Dedifferentiated amniotic fluid mesenchymal stem cell (primary cell): ENCODE results near the gene KASH5.

Source experiments
- DNase-seq: peaks from one replicate; pipeline ENCODE4 v3.0.0-alpha.2; 2016; ENCODE audit errors: extremely low spot score

KASH5 gene

GRCh38 chr19:49395581-49396407, 7.7 kb downstream of the KASH5 start:
- no peak for DNase-seq

DNA sequence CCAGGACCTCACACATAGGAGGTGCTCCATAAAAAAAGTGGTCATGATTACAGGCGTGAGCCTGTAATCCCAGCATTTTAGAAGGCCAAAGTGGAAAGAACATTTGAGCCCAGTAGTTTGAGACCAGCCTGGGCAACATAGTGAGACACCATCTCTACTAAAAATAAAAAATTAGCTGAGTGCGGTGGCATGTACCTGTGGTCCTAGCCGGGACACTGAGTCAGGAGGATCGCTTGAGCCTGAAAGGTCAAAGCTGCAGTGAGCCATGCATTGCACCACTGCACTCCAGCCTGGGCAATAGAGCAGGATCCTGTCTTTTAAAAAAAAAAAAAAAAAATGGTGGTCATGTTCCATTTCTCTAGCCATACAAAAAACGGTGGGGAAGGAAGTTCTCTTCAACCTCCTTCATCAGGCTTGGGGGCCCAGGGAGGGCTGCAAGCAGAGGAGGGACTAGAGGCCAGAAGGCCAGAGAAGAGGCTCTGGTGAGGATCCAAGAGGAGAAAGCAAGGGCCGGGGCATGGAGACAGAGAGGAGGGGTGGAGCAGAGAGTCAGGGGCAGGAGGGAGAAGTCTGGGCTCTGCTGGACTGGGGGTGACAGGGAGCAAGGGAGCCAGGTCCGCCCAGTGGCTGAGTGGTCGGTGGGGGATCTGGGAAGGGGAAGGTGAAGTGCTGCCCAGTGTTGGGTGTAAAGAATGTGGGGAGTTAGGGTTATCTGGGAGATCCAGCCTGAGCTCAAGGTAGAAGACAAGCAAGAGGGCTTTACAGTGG, 8.9 kb downstream of the KASH5 start:
- no peak for DNase-seq

- no peak for DNase-seq
Measured at GRCh38 chr19:49398001-49398615, 10.1 kb downstream of the KASH5 start.

- no peak for DNase-seq
Measured at GRCh38 chr19:49398931-49399330, 10.9 kb downstream of the KASH5 start.

DNA sequence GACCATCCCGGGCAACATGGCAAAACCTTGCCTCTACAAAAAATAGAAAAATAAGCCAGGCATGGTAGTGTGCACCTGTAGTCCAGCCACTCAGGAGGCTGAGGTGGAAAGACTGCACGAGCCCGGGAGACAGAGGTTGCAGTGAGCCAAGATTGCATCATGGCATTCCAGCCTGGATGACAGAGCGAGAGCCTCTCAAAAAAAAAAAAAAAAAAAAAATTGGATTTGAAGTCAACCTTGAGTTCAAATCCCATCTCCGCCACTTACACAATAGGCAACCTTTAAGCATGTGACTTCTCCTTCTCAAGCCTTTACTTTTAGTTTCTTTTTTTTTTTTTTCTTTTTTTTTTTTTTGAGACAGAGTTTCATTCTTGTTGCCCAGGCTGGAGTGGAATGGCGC, 12.0 kb downstream of the KASH5 start:
- DNase-seq = no peak

GRCh38 chr19:49403404-49404187, 15.5 kb downstream of the KASH5 start:
- no peak for DNase-seq

- DNase-seq = no peak
Measured at GRCh38 chr19:49407079-49407478, 19.0 kb downstream of the KASH5 start.

DNA sequence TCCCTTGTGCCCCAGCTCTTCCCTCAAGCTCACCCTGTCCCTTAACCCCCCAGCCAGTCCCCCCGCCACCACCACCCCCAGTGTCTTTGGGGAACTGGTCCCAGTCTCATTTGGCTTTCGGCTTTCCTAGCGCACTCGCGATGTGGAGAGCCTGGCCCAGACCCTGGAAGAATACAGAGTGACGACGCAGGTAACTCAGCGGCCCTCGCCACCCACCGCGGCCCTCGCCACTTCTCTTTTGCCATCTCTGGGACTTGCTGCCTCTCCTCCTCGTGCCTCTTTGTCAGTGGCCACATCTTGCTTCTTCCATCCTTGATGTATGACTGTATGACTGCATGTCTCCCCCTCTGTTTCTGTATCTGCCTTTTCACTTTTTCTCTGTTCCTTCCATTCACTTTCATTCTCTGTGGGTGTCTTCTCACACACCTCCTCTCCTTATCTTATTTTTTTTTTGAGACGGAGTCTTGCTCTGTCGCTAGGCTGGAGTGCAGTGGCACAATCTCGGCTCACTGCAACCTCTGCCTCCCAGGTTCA, 19.5 kb downstream of the KASH5 start:
- no peak for DNase-seq

GRCh38 chr19:49408816-49409440, 20.9 kb downstream of the KASH5 start:
- no peak for DNase-seq

DNA sequence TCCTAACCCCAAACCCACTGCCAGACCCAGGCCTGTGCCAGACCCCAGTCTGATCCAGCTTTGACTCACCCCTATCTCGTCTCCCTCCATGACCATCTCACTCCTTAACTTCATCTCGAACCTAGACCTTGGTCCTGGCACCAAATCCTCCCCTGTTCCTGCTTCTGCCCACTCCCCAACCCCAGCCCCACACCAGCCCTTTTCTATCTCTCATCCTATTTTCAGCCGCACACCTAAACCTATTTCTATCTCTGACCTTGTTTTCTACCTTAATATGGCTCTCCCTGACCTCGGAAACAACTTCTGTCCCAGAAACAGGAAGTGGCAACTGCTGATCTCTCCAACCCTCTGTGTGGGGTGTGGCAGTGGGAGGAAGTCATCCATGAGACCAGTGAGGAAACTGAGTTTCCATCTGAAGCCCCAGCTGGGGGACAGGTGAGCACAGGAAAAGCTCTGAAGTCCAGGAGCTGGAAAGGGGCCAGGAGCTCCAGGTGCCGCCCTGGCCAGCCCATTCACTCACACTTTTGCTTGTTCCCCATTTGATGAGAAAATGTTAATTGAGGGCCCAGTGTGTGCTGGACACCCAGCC, 21.5 kb downstream of the KASH5 start:
- no peak for DNase-seq

- no peak for DNase-seq
Measured at GRCh38 chr19:49411681-49412326, 23.8 kb downstream of the KASH5 start.

DNA sequence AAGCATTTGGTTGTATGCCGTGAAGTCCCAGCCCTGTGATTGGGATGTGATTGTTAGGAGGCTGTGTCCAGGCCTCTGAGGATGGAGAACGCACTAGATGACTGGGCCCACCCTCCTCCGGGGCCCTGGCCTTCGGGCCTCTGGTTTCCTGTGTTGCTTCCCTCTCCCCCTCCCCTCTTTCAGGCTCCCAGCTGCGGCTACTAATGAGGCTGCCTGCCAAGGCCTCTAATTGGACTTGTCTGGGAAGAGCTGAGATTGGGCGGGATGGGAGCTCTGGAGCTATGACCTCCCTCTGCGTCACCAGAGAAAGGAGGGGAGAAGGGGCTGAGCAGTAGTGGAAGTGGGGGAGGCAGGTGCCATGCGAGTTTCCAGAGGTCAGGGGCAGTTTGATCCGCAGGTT, 25.3 kb downstream of the KASH5 start:
- no peak for DNase-seq

- no peak for DNase-seq
Measured at GRCh38 chr19:49414256-49414655, 26.2 kb downstream of the KASH5 start.

GRCh38 chr19:49415102-49415809, 27.2 kb downstream of the KASH5 start:
- no peak for DNase-seq

GRCh38 chr19:49415810-49416200, 27.8 kb downstream of the KASH5 start:
- DNase-seq = no peak

DNA sequence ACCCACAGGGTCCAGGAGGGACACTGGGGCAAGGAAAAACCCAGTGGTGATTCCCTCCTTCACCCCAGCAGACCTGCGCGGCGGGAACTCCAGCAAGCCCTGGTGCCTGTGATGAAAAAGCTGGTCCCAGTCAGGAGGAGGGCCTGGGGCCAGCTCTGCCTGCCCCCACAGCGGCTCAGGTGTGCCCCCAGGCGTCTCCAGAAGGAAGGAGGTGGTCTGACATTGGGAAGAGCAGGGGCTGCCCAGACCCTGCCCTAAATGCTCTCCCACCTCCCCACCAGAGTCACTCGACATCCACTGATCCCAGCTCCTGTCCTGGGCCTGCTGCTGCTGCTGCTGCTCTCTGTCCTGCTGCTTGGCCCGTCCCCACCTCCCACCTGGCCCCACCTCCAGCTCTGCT, 29.0 kb downstream of the KASH5 start:
- DNase-seq = no peak

GRCh38 chr19:49418511-49418910, 30.5 kb downstream of the KASH5 start:
- DNase-seq = no peak

DNA sequence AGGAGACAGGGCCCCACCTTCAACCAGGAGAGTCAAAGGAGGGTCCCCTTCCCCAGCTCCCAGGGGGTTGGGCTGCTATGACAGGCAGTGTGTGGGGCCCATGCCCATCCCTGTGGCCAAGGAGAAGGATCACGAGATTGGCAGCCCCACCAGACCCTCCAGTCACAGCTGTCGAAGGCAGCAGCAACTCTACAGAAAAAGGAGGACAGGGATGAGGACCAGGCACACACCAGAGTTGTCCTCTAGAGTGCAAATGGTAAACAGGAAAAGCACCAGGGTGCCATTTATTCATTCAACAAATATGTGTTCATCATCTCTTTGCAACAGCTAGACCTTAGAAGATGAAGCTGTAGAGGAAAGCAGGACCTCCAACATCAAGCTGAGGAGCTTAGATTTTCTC, 31.1 kb downstream of the KASH5 start:
- no peak for DNase-seq

GRCh38 chr19:49420227-49420626, 32.2 kb downstream of the KASH5 start:
- DNase-seq = no peak
